K562 (cell line): ENCODE data around the gene TNRC6B. TPM values are rescaled to one million over a fixed set of nuclear protein-coding genes. Genes with fewer than 3 reads are reported as not detected.
A peak's percentile ranks its signal among the peaks of the same experiment; 100 is the strongest.

Experiments
- BHLHE40 ChIP-seq: IDR thresholded peaks from 2 replicates; pipeline ENCODE4 v1.6.1; 2011; ENCODE audit warnings: low read length, improper control_type of control experiment
- CSDE1 ChIP-seq, 2 experiments: fragments of 450-650 bp; IDR thresholded peaks; 2 replicates each; pipeline ENCODE4 v1.6.1; 2016; ENCODE audit warnings: mild to moderate bottlenecking in 1 of 2
- IFI16 ChIP-seq: fragments of 250-450 bp; sonication (Bioruptor Pico); IDR thresholded peaks from 2 replicates; pipeline ENCODE4 v2.1.2; 2022; ENCODE audit warnings: mild to moderate bottlenecking, inconsistent platforms
- MTA1 ChIP-seq: fragments of 450-650 bp; IDR thresholded peaks from 2 replicates; pipeline ENCODE4 v1.6.1; 2017; ENCODE audit warnings: borderline replicate concordance
- YY1 ChIP-seq, 3 experiments: IDR thresholded peaks; 2 replicates each; pipeline ENCODE4 v1.6.1; 2011; ENCODE audit warnings: low read length in 2 of 3, mild to moderate bottlenecking in 2 of 3, moderate library complexity in 2 of 3, borderline replicate concordance in 1 of 3, control low read depth in 1 of 3, low read depth in 1 of 3; ENCODE audit not compliant: insufficient read depth in 3 of 3, insufficient replicate concordance in 2 of 3, control insufficient read depth in 1 of 3, insufficient read length in 1 of 3; ENCODE audit errors: extremely low read depth in 1 of 3
- ZNF12 ChIP-seq: sonication (generic); formaldehyde crosslinking; IDR thresholded peaks from 2 replicates; pipeline ENCODE4 v1.4.0; 2020; ENCODE audit warnings: mild to moderate bottlenecking, missing genetic modification reagents
- ZNF589 ChIP-seq: fragments of 200-800 bp; sonication (Bioruptor generic); IDR thresholded peaks from 2 replicates; pipeline ENCODE4 v1.6.1; 2016; ENCODE audit warnings: low read depth, missing genetic modification characterization, missing compliant biosample characterization
- polyA plus RNA-seq, 8 experiments: library from polyadenylated mRNA; depleted of rRNA in 4 of 8; stranded (reverse) in 5 of 8; unstranded in 3 of 8; fragments of >200 nt; fragmentation: Nextera tagmentation in 2 of 8; fragmentation: Illumina TruSeq in 1 of 8; extraction: Ambion mirVana in 2 of 8; extraction: Trizol in 1 of 8; gene quantifications; 2 replicates each; pipeline versions ENCODE4 v1.2.1 to v1.2.3, GENCODE V29; 2011 to 2014; ENCODE audit warnings: inconsistent platforms in 1 of 8, missing spikeins in 1 of 8
- total RNA-seq, 7 experiments: library from RNA; depleted of rRNA in 6 of 7; stranded (reverse); fragments of >200 nt in 6 of 7; fragmentation: Illumina TruSeq in 2 of 7; extraction: Trizol in 2 of 7; gene quantifications; 2 replicates each; pipeline versions ENCODE4 v1.2.1 to v1.2.3, GENCODE V29; 2011 to 2021; ENCODE audit warnings: low replicate concordance in 1 of 7
- TF ChIP-seq, protein P1 (sequence below): fragments of 250-450 bp; sonication (Bioruptor Pico); IDR thresholded peaks from 2 replicates; pipeline ENCODE4 v1.4.0; 2020; ENCODE audit warnings: mild to moderate bottlenecking, moderate library complexity
- TF ChIP-seq, protein P2 (sequence below): sonication (generic); formaldehyde crosslinking; IDR thresholded peaks from 2 replicates; pipeline ENCODE4 v1.8.0; 2022; ENCODE audit warnings: missing genetic modification reagents, mild to moderate bottlenecking, borderline replicate concordance
- TF ChIP-seq, protein P3 (sequence below): fragments of 200-800 bp; sonication (Bioruptor generic); IDR thresholded peaks from 2 replicates; pipeline ENCODE4 v1.6.1; 2017; ENCODE audit warnings: missing genetic modification characterization, missing compliant biosample characterization
- TF ChIP-seq, protein P4 (sequence below), 2 experiments: fragments of 450-650 bp; IDR thresholded peaks; 2 replicates each; pipeline ENCODE4 v1.6.1; 2016; ENCODE audit warnings: mild to moderate bottlenecking in 2 of 2, borderline replicate concordance in 1 of 2, low read depth in 1 of 2, moderate library complexity in 1 of 2

TNRC6B gene
- total and polyA plus RNA-seq, 9 of the 15 experiments (the other 6 are each of a cell fraction or from before 2014, with no cell fraction given): 0.96 to 18.8 (median 10.8) TPM

DNA sequence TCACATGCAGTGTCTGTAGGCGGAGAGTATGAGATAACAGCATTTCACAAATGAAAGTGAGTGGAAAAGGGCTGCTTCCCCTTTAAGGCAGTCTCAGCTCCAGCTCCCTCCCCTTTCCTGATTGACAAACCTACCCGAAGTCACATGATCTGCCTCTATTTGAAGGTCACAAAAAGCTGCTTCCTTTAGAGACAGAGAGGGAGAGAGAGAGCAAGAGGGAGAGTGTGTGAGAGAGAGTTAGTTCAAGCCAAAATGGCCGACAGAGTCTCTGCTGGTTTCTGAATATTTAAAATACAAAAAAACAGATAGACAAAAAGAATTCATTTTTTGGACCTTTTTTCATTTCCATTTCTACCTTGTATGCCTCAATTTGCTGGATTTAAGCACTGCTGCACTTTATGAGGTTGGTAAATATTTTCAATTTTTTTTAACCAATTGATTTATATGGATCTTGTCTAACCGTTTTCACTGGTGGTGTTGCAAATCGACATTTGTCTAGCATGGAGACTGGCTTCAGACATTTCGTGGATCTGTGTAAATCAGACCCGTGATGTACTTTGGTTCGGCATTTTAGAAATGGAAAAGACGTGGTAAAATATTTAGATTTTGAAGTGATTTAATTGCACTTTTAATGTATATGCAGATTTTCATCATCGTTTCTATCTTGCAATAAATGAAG is at the start of gene TNRC6B (continued):
- TF ChIP-seq CSDE1 (IDR thresholded peaks at IDR 0.05) (no peak), ZNF12 (CRISPR knock-in tag) (no peak), ZNF589 (peak; percentile 32; the same call in 1 of the 2 replicates), BHLHE40 (peak; percentile 71), MTA1 (no peak), YY1 (IDR thresholded peaks at IDR 0.05; ENCODE audit: borderline replicate concordance in 1 of 3, control insufficient read depth in 1 of 3, extremely low read depth in 1 of 3, insufficient read depth in 3 of 3, insufficient read length in 1 of 3, insufficient replicate concordance in 2 of 3, low read depth in 1 of 3, low read length in 2 of 3) (peak; percentile 54 to 96 (median 87)), IFI16 (CRISPR knock-in tag) (no peak)
- TF ChIP-seq, protein P1, sequence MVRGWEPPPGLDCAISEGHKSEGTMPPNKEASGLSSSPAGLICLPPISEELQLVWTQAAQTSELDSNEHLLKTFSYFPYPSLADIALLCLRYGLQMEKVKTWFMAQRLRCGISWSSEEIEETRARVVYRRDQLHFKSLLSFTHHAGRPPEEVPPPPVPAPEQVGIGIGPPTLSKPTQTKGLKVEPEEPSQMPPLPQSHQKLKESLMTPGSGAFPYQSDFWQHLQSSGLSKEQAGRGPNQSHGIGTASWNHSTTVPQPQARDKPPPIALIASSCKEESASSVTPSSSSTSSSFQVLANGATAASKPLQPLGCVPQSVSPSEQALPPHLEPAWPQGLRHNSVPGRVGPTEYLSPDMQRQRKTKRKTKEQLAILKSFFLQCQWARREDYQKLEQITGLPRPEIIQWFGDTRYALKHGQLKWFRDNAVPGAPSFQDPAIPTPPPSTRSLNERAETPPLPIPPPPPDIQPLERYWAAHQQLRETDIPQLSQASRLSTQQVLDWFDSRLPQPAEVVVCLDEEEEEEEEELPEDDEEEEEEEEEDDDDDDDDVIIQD (CRISPR knock-in tag): no peak
- TF ChIP-seq, protein P2, sequence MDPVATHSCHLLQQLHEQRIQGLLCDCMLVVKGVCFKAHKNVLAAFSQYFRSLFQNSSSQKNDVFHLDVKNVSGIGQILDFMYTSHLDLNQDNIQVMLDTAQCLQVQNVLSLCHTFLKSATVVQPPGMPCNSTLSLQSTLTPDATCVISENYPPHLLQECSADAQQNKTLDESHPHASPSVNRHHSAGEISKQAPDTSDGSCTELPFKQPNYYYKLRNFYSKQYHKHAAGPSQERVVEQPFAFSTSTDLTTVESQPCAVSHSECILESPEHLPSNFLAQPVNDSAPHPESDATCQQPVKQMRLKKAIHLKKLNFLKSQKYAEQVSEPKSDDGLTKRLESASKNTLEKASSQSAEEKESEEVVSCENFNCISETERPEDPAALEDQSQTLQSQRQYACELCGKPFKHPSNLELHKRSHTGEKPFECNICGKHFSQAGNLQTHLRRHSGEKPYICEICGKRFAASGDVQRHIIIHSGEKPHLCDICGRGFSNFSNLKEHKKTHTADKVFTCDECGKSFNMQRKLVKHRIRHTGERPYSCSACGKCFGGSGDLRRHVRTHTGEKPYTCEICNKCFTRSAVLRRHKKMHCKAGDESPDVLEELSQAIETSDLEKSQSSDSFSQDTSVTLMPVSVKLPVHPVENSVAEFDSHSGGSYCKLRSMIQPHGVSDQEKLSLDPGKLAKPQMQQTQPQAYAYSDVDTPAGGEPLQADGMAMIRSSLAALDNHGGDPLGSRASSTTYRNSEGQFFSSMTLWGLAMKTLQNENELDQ (CRISPR knock-in tag): no peak
- TF ChIP-seq, protein P3, sequence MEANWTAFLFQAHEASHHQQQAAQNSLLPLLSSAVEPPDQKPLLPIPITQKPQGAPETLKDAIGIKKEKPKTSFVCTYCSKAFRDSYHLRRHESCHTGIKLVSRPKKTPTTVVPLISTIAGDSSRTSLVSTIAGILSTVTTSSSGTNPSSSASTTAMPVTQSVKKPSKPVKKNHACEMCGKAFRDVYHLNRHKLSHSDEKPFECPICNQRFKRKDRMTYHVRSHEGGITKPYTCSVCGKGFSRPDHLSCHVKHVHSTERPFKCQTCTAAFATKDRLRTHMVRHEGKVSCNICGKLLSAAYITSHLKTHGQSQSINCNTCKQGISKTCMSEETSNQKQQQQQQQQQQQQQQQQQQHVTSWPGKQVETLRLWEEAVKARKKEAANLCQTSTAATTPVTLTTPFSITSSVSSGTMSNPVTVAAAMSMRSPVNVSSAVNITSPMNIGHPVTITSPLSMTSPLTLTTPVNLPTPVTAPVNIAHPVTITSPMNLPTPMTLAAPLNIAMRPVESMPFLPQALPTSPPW: peak; percentile 51
- TF ChIP-seq, protein P4, sequence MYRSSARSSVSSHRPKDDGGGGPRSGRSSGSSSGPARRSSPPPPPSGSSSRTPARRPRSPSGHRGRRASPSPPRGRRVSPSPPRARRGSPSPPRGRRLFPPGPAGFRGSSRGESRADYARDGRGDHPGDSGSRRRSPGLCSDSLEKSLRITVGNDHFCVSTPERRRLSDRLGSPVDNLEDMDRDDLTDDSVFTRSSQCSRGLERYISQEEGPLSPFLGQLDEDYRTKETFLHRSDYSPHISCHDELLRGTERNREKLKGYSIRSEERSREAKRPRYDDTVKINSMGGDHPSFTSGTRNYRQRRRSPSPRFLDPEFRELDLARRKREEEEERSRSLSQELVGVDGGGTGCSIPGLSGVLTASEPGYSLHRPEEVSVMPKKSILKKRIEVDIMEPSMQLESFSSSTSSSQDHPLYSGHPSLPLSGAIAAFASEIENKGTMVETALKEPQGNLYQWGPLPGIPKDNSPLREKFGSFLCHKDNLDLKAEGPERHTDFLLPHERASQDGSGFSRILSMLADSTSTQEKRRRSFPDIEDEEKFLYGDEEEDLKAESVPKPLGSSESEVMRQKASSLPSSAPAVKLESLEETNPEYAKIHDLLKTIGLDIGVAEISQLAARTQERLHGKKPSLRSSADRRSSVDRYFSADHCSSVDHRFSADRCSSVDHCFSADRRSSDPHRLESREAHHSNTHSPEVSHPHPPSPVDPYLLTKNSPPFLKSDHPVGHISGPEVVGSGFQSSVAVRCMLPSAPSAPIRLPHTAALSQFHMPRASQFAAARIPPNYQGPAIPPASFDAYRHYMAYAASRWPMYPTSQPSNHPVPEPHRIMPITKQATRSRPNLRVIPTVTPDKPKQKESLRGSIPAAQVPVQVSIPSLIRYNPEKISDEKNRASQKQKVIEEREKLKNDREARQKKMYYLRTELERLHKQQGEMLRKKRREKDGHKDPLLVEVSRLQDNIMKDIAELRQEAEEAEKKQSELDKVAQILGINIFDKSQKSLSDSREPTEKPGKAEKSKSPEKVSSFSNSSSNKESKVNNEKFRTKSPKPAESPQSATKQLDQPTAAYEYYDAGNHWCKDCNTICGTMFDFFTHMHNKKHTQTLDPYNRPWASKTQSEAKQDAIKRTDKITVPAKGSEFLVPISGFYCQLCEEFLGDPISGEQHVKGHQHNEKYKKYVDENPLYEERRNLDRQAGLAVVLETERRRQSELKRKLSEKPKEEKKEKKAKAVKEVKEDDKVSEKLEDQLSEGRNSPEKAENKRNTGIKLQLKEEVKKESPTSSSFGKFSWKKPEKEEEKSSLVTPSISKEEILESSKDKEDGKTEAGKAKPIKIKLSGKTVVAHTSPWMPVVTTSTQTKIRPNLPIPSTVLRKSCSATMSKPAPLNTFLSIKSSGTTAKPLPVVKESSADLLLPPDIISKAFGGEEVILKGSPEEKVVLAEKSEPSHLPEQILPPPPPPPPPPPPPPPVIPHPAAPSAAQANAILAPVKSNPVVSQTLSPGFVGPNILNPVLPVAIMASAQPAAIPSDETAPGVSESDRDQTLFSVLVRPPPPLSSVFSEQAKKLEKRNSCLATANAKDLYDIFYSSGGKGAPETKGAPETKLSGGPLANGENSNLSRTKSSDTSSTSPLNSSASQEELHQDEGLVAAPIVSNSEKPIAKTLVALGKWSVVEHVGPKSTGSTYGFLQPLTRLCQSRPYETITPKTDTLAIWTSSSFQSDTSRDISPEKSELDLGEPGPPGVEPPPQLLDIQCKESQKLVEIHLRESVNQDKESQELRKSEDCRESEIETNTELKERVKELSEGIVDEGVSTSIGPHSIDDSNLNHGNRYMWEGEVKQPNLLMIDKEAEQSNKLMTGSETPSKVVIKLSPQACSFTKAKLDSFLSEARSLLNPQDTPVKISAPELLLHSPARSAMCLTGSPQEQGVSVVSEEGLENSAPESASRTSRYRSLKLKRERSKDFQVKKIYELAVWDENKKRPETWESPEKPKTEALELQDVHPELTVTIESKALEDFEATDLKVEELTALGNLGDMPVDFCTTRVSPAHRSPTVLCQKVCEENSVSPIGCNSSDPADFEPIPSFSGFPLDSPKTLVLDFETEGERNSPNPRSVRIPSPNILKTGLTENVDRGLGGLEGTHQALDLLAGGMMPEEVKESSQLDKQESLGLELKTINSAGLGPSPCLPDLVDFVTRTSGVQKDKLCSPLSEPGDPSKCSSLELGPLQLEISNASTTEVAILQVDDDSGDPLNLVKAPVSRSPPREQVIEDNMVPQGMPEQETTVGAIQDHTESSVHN (IDR thresholded peaks at IDR 0.05; ENCODE audit: borderline replicate concordance in 1 of 2, low read depth in 1 of 2): 0 out of 4 replicates have a peak, but pooled peaks of 1 of the 2 experiments have one; percentile 38
